Measurements from ENCODE around the gene GUK1.

GUK1 gene, protein sequence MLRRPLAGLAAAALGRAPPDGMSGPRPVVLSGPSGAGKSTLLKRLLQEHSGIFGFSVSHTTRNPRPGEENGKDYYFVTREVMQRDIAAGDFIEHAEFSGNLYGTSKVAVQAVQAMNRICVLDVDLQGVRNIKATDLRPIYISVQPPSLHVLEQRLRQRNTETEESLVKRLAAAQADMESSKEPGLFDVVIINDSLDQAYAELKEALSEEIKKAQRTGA

DNA sequence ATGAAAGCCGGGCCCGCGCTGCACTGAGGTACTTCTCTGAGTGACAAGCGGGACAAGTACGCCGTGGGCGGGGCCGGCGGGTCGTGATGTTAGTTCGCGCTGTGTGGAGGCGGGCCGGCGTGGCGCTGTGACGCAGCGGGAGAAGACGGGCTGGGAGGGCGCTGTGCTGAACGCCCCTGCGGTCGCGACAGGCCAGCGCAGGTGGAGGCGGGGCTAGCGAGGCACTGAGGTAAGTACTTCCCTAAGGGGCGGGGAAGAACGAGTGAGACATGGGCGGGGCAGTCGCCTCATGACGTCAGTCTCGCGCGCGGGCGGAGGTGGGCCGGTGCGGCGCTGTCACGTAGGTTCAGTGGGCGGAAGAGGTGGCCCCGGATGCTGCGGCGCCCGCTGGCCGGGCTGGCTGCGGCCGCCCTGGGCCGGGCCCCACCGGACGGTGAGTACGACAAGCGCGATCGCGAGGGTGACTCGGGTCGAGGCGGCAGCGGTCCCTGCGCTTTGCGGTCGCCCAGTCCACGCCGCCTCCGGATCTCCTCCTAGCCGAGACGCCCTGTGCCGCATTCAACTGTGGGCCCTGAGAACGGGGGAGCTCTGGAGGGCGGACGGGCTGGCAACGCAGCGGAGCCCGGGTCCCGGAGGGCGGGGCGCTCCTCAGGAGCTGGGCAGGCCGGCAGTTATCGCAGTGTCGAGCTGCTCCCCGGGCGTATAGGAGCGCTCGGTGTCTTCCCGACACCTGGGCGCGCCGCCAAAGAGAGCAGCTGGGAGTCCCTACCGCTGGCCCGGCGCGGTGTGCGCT, at the start of gene GUK1:
GUK1 (plus strand) TSS at position 349 of the 793 bp plus-strand sequence; CDS start at position 373, 24 bp downstream.
- no peaks in the 10 kb centered on the region for H3K36me3 ChIP-seq (ENCODE audit: insufficient read depth, low read length)
- peak within 1 kb of the TSS; percentile 87 for H3K9ac ChIP-seq (ENCODE audit: low read depth, low read length)
- H3K4me1 ChIP-seq (ENCODE audit: insufficient read depth, low read length): no peaks in the 10 kb centered on the region
- H3K9me3 ChIP-seq (ENCODE audit: control insufficient read depth, insufficient read depth, low read length): no peaks in the 10 kb centered on the region

DNA sequence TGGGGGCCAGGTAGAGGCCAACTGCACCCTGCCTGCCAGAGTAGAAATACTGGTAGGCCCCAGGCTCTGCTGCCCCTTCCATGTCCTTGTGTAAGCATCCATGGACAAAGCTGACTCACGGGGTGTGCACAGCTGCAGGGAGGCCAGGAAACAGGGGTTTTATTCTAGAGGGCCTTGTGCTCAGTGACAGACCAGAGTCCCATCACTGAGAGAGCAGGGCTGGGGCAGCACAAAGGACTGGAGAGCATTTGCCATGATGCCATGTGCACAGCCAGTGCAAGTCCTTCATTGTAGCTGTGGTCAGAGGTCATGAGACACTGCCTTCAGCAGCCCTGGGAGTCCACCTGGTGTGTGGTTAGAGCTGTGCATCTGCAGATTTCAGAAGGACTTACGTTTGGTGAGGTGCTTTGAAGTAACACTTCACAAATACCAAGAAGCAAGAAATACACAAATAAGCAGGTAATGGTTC, 49.4 kb upstream of the GUK1 start:
- peaks cover 18% of the 10 kb centered on the region for H3K4me1 ChIP-seq (ENCODE audit: insufficient read depth, low read length)
- no peaks in the 10 kb centered on the region; the same call in 1 of the 2 replicates for H3K36me3 ChIP-seq (ENCODE audit: insufficient read depth, low read length)
- 0 out of 2 replicates have a peak, but pooled peaks cover 3% of the 10 kb centered on the region for H3K9me3 ChIP-seq (ENCODE audit: control insufficient read depth, insufficient read depth, low read length)
- no peak overlapping the region for H3K9ac ChIP-seq (ENCODE audit: low read depth, low read length)

DNA sequence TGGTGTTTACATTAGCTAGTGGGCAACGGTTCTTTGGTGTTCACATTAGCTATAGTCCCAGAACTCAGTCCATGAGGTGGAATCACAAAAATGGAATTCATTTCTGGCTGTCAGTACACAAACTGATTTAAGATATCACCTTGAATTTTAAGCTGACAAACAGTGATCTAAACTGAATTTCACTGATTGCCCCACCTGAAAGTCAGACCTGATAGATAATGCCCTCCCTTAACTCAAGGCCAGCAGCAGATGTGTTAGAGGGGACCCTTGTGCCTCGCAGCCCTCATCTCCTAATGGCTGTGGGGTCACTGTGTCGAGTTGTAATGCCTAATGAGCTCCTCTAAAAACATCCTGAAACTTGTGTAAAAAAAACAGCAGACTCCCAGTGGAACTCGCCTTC, 49.0 kb upstream of the GUK1 start:
- Histone ChIP-seq H3K4me1 (ENCODE audit: insufficient read depth, low read length) (peaks cover 16% of the 10 kb centered on the region), H3K9ac (ENCODE audit: low read depth, low read length) (no peak overlapping the region), H3K36me3 (ENCODE audit: insufficient read depth, low read length) (no peaks in the 10 kb centered on the region; the same call in 1 of the 2 replicates), H3K9me3 (ENCODE audit: control insufficient read depth, insufficient read depth, low read length) (0 out of 2 replicates have a peak, but pooled peaks cover 3% of the 10 kb centered on the region)

DNA sequence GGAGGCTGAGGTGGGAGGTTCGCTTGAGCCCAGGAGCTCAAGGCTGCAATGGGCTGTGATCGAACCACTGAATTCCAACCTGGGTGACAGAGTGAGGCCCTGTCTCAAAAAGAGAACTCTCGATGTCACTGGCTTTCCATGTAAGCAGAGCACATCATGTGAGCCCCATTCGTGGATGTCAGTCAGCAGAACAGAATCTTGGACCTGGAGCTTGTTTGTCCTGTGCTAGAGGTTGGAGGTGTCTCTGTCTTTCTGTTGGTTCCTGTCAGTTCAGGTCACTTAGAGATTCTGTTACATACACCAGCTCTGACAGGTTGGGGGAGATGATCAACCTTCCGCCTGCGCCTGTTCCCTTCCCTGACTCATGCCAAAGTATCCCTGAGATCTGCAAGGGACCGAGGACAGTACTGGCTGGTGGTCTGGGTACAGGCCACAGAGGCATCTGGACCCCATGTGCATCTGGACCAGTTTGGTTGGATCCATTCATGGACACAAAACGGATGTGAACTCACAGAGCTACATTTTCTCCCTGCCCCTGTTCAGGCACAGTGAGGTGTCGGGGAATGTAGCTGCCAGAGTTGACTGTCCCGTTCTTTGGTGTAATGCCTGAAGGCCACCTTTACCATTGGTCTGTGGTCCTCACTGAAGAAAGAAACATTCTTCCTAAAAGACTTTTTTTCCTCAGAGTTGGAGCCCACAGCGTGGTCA, 47.6 kb upstream of the GUK1 start:
- no peaks in the 10 kb centered on the region; the same call in 1 of the 2 replicates for H3K36me3 ChIP-seq (ENCODE audit: insufficient read depth, low read length)
- peaks cover 12% of the 10 kb centered on the region for H3K4me1 ChIP-seq (ENCODE audit: insufficient read depth, low read length)
- H3K9me3 ChIP-seq (ENCODE audit: control insufficient read depth, insufficient read depth, low read length): 0 out of 2 replicates have a peak, but pooled peaks cover 3% of the 10 kb centered on the region
- no peak overlapping the region for H3K9ac ChIP-seq (ENCODE audit: low read depth, low read length)

DNA sequence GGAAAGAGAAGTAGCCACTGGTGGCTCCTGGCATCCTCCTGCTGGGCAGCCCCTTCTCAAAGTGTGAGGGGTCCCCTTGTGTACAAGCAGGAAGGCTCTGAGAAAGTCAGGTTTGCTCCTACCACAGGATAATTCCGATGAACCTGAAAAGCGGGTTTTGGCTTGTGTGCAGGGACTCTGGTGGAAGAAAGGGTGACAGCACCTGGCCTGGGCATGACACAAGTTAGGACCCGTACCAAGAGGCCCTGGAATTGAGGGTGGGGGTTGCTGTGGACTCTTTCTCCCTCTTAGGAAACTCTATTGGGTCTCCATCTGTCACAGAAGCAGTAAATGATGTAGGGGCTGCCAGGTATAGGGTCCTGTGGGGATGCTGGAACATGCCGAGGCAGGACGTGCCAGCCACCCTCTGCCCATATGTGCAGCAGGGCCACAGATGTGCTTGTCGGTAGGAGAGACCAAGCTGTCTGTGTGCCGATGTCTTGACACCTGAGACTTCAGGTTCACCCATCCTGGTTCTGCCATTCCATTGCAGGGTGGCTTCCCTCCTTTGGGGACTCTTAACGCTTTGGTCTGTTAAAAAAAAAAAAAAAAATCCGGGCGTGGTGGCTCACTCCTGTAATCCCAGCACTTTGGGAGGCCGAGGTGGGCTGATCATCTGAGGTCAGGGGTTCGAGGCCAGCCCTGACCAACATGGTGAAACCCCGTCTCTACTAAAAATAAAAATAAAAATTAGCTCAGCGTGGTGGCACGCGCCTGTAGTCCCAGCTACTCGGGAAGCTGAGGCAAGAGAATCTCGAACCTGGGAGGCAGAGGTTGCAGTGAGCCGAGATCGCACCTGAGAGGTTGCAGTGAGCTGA, 46.8 kb upstream of the GUK1 start:
- Histone ChIP-seq H3K36me3 (ENCODE audit: insufficient read depth, low read length) (no peaks in the 10 kb centered on the region; the same call in 1 of the 2 replicates), H3K9me3 (ENCODE audit: control insufficient read depth, insufficient read depth, low read length) (0 out of 2 replicates have a peak, but pooled peaks cover 3% of the 10 kb centered on the region), H3K4me1 (ENCODE audit: insufficient read depth, low read length) (peaks cover 6% of the 10 kb centered on the region; the same call in 1 of the 2 replicates), H3K9ac (ENCODE audit: low read depth, low read length) (no peak overlapping the region)

DNA sequence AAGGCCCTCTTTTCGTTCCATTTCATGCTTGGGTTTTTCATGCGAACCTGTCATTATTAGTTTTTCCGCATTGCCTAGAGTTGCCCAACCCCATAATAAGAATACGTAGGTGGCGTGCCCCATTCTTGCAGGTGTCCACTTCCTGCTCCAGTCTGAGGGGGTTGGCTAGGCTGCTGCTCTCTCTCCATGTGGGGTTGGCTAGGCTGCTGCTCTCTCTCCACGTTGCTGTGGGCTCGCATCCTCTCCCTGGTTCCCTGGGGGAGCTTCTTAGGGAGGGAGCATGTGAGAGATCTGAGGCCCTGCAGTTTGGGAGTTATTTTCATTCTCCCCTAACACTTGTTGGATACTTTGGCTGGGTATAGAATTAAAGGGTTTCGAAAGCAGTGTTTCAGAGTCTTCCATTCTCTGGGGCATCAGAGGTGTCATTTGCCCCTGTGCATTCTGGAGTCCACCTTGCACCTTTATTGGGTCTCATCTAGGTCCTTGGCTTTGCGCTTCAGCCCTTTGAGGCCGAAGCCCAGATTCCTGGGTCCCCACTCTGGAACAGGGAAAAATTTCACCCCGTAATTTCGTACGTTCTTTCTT, 45.6 kb upstream of the GUK1 start:
- Histone ChIP-seq H3K36me3 (ENCODE audit: insufficient read depth, low read length) (0 out of 2 replicates have a peak, but pooled peaks cover 3% of the 10 kb centered on the region), H3K9me3 (ENCODE audit: control insufficient read depth, insufficient read depth, low read length) (0 out of 2 replicates have a peak, but pooled peaks cover 3% of the 10 kb centered on the region), H3K9ac (ENCODE audit: low read depth, low read length) (no peak overlapping the region), H3K4me1 (ENCODE audit: insufficient read depth, low read length) (0 out of 2 replicates have a peak, but pooled peaks cover under 1% of the 10 kb centered on the region)

DNA sequence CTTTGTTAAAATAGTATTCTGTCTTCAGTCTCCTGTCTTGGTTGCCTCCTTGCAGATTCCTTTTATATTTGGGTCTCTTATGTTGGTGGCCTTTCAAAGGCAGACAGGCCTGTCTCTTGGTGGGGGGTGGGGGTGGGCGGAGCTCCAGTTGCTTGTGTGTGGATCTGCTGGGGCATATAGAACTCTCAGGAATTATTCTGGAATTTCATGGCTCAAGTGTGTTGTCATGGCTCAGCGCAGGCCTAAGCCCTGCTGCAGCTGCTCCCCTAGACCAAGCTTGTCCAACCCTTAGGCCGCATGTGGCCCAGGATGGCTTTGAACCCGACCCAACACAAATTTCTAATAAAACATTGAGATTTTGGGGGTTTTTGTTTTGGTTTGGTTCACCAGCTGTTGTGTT, 44.9 kb upstream of the GUK1 start:
- H3K36me3 ChIP-seq (ENCODE audit: insufficient read depth, low read length): 0 out of 2 replicates have a peak, but pooled peaks cover 3% of the 10 kb centered on the region
- no peak overlapping the region for H3K9ac ChIP-seq (ENCODE audit: low read depth, low read length)
- 0 out of 2 replicates have a peak, but pooled peaks cover 3% of the 10 kb centered on the region for H3K9me3 ChIP-seq (ENCODE audit: control insufficient read depth, insufficient read depth, low read length)
- H3K4me1 ChIP-seq (ENCODE audit: insufficient read depth, low read length): no peaks in the 10 kb centered on the region

DNA sequence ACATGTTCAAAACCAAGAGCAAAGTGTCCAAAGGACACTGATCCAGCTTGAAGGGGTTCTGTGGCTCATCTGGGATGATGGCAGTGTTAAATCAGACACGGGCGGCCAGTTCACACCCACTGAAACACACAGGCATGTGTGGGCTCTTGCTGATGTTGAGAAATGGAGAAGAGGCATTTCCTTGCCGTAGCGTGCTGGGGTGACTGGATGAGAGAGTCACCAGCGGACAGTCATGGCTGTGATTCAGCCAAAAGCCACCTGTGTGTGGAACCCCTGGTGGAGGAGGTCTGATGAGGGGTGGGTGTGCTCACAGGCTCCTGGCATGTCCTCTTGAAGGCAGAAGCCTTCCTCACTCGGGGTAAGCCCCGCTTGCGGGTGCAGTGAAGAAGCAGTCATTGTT, 44.1 kb upstream of the GUK1 start:
- peaks cover 3% of the 10 kb centered on the region; the same call in 1 of the 2 replicates for H3K36me3 ChIP-seq (ENCODE audit: insufficient read depth, low read length)
- 0 out of 2 replicates have a peak, but pooled peaks cover 3% of the 10 kb centered on the region for H3K9me3 ChIP-seq (ENCODE audit: control insufficient read depth, insufficient read depth, low read length)
- no peak overlapping the region for H3K9ac ChIP-seq (ENCODE audit: low read depth, low read length)
- H3K4me1 ChIP-seq (ENCODE audit: insufficient read depth, low read length): no peaks in the 10 kb centered on the region

DNA sequence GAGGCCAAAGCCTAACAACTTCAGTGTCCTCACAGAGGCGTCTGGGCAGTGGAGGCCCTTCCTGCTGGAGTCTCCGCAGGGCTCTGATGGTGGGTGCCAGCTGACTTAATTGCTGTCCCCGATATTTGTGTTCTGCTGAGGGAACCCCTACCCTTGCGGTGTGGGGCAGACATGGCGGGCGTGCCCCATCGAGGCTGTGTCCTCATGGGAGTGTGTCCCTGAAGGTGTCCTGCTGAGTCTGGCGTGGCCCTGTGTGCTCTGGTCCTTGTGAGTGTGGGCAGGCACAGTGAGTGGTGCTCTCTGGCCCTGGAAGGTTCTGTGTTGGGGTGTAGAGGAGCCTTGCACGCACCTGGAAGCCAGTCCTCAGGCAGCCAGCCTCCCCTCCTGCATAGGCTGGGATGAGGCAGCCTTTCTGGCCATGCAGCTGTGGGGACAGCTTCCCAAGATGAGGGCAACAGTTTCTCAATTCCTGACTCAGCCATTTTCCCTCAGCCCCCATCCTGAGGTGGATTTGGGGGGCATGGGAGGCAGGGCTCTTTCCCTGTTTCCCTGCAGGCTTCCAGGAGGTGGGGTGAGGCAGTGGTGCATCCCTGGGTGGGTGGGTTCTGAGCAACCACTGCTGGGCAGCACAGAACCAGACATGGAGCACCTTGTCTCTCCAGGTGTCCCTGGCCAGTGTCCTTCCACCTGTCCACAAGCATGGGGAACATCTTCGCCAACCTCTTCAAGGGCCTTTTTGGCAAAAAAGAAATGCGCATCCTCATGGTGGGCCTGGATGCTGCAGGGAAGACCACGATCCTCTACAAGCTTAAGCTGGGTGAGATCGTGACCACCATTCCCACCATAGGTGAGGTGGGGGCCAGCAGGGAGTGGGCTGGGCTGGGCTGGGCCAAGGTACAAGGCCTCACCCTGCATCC, 43.4 kb upstream of the GUK1 start:
- no peaks in the 10 kb centered on the region for H3K4me1 ChIP-seq (ENCODE audit: insufficient read depth, low read length)
- no peak overlapping the region for H3K9ac ChIP-seq (ENCODE audit: low read depth, low read length)
- H3K36me3 ChIP-seq (ENCODE audit: insufficient read depth, low read length): peaks cover 3% of the 10 kb centered on the region; the same call in 1 of the 2 replicates
- H3K9me3 ChIP-seq (ENCODE audit: control insufficient read depth, insufficient read depth, low read length): 0 out of 2 replicates have a peak, but pooled peaks cover 3% of the 10 kb centered on the region

DNA sequence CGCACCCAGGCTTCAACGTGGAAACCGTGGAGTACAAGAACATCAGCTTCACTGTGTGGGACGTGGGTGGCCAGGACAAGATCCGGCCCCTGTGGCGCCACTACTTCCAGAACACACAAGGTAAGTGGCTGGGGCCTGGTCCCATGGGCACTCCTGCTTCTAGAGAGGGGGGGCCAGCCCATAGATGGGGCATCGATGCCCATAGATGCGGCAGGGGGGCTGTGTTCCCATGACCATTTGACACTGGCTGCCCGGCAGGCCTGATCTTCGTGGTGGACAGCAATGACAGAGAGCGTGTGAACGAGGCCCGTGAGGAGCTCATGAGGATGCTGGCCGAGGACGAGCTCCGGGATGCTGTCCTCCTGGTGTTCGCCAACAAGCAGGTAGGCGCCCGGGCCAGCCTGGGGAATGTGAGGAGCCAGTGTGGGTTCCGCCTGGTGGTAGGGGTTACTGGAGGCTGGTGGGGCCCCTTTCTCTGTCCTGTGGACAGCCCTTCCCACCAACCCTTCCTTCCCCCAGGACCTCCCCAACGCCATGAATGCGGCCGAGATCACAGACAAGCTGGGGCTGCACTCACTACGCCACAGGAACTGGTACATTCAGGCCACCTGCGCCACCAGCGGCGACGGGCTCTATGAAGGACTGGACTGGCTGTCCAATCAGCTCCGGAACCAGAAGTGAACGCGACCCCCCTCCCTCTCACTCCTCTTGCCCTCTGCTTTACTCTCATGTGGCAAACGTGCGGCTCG, 42.6 kb upstream of the GUK1 start:
- peaks cover 3% of the 10 kb centered on the region; the same call in 1 of the 2 replicates for H3K36me3 ChIP-seq (ENCODE audit: insufficient read depth, low read length)
- 0 out of 2 replicates have a peak, but pooled peaks cover 3% of the 10 kb centered on the region for H3K9me3 ChIP-seq (ENCODE audit: control insufficient read depth, insufficient read depth, low read length)
- H3K4me1 ChIP-seq (ENCODE audit: insufficient read depth, low read length): no peaks in the 10 kb centered on the region
- no peak overlapping the region for H3K9ac ChIP-seq (ENCODE audit: low read depth, low read length)

DNA sequence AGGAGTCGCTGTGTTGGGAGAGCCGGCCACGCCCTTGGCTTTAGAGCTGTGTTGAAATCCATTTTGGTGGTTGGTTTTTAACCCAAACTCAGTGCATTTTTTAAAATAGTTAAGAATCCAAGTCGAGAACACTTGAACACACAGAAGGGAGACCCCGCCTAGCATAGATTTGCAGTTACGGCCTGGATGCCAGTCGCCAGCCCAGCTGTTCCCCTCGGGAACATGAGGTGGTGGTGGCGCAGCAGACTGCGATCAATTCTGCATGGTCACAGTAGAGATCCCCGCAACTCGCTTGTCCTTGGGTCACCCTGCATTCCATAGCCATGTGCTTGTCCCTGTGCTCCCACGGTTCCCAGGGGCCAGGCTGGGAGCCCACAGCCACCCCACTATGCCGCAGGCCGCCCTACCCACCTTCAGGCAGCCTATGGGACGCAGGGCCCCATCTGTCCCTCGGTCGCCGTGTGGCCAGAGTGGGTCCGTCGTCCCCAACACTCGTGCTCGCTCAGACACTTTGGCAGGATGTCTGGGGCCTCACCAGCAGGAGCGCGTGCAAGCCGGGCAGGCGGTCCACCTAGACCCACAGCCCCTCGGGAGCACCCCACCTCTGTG, 41.7 kb upstream of the GUK1 start:
- H3K9me3 ChIP-seq (ENCODE audit: control insufficient read depth, insufficient read depth, low read length): 0 out of 2 replicates have a peak, but pooled peaks cover 3% of the 10 kb centered on the region
- H3K36me3 ChIP-seq (ENCODE audit: insufficient read depth, low read length): peaks cover 3% of the 10 kb centered on the region; the same call in 1 of the 2 replicates
- no peak overlapping the region for H3K9ac ChIP-seq (ENCODE audit: low read depth, low read length)
- no peaks in the 10 kb centered on the region for H3K4me1 ChIP-seq (ENCODE audit: insufficient read depth, low read length)
